ENCODE measurements around the gene PHF14.

PHF14 gene

DNA sequence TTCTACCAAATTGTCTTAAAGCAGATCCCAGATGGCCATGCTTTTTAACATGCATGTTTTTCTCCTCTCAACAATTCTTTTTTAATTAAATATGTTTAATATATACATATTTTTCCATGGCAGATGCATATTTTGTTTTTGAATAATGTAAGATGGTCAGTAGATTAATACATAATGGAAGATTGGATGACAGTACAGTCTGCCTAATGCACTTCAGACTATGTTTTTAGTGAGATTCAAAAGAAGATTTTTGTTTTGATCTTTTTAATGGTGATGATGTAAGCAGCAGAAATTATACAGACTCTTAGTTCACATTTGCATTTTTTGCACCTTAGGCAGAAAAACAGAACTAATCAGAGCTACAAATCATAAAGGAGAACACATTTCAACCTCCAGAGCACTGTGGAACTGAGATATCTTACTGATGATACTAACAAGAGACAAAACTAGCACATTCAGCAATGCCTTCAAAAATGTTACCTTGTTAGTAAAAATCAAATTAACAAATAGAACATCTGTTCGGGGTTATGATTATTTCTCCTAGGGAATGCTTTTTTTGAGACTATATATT, 203.4 kb downstream of the PHF14 start:
- no peak for DNase-seq

DNA sequence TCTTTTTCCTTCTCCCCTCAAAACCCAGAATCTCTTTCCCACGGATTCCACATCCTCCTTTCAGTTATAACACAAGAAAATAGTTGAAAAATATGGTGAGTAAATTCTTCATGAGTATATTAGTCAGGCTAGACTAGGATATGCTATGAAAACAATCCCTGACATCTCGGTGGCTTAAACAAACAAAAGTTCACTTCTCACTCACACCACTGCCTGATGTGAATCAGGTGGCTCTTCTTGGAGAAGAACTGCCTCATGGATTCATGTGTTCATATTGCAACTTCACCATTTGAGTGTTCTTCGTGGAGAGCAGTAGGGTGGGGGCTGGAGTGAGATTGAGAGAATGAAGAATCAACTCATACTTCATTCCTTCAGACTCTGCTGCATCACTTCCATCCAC, 204.1 kb downstream of the PHF14 start:
- DNase-seq, result no peak

DNA sequence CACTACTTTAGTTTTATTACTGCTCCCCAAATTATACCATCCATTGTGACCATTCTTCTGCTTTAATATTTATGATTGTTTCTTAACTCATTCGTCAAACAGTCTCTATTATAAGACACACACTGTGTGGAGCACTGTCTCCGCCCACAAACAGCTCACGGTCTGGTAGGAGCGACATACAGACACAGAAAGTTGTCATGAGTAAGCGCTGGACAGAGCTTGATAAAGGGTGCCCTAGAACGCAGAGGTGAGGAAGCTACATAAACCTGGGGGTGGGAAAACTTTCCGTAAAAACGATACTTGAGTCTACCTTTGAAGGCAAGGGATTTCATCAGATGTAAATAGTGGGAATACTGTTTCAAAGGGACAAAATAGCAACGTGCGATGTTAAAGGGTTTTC, 207.9 kb downstream of the PHF14 start:
- no peak for DNase-seq

DNA sequence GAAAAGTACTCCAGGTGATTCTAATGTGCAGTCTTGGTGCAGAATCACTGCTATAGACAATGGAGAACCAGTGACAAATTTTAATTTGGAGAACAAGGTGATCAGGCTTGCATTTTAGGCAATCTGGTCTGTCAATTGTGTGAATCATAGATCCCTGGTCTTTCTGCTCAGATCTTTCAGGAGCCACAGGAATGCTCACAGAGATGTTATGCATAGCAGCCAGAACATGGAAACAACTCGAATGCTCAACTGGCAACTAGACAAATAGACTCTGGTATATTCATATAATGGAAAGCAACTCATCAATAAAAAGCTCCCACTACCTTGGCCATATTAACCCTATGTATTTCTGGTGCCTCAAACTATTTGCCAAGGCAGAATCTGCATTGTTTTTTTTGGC, 209.1 kb downstream of the PHF14 start:
- no peak for DNase-seq

DNA sequence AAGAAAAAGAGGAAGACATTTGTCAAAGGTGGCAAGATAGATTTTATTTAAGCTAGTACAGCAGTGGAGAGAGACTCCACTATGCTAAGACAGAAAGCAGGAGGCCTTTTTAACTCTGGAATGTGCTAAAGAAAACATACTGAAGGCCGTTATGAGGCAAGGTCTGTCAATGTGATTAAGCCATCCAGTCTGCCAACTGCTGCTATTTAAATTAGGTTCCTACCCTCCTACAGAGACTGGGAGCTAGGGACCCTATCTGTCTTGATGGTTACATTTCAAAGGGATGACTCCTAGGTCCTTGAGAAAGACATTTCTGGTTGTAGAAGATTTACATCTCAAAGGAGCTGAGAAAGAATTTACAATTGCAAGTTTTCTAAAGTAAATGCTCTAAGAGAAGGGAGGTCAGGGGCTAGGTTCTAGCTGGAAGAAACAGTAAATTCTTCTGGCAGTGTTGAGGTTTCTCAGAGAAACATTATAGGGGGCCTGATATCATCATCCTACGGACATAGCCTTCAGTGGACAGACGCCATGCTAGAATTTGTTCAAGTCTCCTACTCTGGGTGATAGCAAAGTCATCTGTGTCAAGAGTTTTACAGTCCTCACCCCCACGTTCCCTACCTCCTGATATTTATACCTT, 211.6 kb downstream of the PHF14 start:
- no peak for DNase-seq

DNA sequence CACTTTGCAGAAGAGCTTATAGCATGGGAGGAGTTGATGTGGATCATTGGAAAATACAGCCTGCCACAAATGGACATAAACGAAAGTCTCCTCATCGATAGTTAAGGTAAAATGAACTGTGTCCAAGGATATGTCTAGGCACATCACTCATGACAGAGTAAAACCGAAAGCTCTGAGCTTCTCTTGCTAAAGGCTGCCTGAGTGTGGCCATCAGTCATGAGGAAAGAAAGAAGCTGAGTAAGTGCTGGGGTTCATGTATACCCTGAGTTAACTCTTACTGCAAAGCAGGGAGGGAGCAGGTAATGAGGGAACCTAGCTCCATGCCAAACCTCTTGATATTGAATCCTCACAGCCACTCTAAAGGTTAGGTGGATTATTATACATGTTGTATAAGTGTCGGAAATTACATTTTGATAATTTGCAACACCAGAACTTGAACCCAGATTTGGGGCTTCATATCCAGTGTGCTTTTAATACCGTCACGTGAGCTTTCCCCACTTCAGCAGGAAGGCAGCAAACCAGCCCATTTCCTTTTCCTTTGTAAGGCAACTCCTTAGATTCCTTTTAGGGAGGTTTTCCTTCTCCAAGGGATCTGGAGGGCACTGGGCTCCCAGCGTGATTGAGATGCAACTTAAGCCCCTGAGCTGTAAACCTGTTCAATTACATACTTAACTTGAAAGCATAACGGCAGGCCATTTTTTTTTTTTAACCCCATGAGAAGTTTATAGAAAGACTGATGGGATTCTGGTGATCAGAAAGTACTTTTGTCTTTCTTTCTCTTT, 215.0 kb downstream of the PHF14 start:
- no peak for DNase-seq

DNA sequence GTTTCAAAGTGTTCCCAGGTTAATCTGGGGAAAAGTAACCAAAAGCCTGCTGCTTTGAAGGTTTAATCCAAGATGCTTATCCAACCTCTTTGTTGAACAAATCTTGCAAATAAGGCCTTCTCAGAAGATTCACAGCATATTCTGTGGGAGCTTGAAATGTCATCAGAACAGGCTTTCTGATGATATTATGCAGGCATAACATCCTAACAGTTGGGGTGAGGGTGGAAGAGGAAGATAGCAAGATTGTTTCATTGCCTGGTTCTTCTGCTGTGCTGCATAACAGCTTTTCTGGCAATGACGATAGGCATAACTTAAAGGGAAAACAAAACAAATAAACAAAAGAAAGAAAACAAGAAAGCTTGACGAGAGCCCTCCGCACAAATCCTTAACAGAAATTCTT, 217.4 kb downstream of the PHF14 start:
- DNase-seq, result no peak

DNA sequence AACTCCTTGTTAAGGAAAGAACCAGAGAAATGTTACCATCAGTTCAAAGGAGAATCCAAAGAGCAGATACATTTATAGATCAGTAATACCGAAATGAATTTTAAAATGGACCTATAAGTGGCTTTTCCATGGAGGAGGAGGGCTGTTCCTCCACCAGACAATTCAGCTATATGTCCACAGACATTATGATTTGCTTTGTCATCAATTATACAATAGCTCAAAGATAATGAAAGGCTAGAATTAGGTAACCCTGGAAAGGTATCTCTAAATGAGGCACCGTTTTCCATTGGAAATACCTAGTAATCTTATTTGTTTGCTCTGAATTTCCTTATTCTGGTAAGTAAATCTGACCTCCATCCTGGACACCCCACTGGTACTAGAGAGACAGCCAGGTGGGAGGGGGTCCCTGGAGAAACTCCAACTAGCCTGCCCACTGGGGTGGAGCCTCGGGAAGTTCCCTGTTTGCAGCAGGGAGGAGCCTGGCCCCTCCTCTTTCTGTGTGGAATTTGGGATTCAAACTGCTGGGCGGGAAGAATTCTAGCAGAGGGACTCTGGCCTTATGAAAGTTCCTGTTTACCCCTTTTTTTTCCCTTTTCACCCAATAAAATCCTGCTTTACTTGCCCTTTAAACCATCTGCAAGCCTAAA, 218.0 kb downstream of the PHF14 start:
- no peak for DNase-seq

DNA sequence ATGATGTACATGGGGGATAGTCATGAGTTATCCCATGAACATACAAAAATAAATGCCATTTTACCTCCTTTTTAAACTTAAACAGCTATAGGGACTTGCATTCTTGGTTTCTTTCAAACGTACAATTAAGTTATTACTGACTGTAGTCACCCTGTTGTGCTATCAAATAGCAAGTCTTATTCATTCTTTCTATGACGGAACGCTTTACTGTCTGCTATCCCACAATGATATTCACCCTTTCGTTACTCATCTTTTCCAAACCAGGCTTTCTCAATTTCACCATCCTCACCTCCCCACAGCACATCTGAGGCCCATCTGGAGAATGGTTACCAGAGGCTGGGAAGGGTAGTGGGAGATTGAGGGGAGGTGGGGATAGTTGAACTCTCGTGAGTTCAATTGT, 218.8 kb downstream of the PHF14 start:
- DNase-seq, result no peak

DNA sequence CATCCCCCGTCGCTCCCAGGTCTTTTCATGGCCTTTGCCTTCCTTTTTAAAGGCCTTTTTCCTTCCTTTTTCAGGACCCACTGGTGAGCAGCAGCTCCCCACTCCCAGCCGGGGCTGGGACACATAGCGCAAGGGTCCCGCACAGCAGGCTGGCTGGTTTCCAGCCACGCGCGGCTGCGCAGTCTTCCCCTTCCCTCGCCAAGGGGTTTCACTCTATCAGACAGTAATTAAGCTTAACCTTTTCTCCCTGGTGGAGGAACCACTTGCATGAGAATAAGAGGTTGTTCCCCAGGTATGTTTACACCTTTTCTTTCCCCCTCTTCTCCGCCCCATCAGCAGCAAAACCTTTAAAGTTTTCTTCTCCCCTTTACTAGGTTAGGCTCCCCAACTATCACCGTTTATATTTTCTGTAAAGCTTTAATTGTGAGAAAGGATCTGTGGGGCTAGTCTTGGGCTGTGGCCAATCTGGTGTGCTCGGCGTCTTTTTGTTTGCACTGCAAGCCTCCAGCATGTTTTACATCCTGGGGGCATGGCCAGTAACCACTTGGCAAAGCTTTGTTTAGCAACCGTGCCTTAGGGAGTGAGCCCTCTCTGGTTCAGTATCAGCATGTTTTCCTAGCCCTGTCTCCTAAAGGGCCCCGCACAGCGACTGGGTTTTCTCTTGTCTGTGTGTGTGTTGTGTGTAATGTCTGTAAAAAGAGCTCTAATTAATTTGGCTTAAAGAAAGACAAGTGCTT, 219.6 kb downstream of the PHF14 start:
- no peak for DNase-seq

DNA sequence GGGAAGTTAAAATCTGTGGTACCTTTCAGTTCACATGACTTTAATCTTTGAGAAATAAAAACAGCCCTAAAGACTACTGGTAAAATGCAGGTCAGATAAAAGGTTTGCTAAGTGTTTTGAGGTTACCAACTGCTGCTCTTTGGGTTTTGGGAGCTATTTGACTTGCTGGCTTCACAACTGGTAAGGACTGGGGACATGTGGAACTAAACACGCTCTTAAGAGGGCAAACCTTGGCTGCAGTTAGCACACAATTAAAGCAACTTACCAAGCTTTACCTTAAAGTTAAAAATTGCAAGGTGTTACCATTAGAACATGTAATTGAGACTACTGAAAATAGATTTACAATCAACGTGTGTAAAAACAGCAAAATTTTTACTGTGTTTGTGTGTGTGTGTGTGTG, 220.2 kb downstream of the PHF14 start:
- DNase-seq, result no peak

DNA sequence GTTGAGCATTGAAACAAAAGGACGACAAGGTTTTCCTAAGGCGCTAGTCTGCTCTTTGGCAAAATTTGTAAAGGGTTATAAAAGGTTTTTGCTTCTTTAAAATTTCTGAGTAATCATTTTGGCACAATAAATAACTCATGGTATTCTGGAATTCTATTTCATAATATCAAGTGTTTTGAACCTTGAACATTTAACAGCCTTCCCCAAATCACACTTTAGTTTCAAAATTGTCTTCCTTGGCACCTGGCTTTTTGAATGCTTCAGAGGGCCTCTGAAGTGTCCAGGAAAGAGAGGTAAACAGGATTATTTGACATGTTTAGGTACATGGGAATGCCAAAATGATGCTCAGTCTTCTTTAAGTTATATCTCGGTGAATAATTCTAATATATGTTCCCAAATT, 220.8 kb downstream of the PHF14 start:
- DNase-seq, result no peak

DNA sequence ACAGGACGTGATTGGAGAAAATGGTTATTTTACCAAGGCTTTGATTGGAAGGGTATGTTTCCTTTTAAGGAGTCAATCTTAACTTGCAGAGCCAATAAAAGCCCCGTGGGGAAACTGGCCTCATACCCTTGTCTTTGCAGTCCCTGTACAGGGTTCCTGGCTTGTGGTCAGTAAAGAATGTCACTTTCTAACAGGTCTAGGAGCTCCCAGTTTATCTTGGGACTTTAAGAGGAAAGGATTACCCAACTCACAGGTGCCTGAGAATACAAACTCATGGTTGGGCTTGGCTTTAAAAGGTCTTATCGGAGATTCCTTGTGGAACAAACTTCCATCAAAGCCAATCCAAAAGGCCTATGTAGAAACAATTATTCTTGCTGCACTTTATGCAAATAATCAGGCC, 221.8 kb downstream of the PHF14 start:
- DNase-seq, result no peak

DNA sequence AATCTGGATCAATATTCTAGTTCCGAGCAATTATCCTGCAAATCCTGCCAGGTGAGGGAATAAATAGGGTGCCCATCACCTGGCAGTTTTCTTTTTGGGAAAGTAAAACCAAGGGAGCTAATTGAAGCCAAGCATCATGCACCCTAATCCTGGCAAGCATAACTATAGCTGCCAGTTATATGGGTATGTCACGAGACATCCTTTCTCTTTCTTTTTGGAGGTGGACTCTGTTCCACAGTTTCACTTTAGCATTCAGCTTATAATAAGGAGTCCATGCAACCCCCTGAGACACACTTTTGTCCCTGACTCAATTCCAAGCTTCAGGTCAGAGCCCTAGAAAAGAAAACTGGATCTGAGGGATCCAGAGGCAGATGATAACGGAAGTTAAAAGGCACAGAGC, 222.5 kb downstream of the PHF14 start:
- no peak for DNase-seq

DNA sequence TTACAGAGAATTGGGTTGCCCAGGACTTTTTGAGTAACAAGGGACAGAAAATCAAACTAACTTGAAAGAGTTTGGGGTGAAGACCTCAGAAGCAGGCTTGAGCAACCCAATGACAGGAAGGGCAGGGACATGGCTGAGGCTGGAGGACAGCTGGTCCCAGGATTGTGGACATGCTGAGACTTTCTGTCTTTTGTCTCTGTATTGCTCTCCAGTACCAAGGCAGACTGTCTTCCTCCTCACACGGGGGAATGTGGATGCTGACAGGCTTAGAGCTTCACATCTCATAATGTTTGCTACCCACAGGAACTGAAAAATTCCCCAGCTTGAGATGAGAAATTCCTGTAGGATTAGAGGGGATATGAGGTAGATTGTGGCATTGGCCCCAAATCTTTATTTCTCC, 229.6 kb downstream of the PHF14 start:
- no peak for DNase-seq

DNA sequence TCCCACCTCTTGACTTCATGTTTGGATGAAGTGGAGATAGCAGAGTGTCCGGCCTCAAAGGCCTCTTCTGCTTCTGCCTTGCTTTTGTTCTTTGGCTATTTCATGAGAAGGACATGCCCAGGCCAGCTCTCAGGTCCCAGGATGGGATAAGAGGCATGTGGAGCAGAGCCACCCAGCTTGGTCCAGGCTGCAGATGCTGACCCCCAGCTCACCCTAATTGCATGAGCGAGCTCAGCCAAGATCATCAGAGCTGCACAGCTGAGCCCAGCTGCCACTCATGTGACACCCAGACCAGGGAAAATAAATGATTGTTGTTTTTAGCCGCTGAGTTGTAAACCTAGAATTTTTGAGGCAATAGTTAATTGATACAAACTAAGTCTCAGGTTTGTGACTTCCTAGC, 230.0 kb downstream of the PHF14 start:
- no peak for DNase-seq

DNA sequence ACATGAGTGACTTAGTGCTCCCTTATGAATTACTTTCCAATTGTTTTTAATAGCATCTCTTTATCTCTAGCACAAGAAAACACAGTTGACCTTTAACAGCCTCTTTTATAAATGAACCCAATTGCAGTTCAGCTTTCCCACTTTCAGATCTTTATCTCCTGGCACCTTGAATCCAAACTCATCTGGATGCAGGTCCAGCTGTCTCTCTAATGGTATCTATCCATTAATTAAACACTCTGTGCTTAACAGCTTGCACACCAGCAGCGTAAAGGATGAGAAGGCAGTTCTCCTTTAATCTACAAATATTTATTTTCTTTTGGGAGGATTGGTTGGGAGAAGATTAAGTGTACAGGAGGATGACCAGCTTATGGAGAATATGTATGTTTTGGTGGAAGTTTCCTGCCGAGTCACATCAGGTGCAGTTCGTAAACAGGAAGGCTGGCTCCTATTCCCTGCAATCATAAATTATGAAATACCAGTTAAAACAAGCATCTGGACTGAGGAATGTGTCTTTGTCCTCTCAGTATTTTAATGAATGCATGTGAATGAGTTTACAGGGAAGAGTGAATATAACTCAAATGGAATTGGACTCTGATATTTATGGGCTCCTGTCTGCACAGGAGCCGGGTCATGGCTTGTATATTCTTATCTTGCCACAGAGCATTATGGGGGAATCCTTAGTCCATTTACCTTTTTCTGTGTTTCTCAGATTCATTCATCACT, 232.7 kb downstream of the PHF14 start:
- DNase-seq, result no peak

DNA sequence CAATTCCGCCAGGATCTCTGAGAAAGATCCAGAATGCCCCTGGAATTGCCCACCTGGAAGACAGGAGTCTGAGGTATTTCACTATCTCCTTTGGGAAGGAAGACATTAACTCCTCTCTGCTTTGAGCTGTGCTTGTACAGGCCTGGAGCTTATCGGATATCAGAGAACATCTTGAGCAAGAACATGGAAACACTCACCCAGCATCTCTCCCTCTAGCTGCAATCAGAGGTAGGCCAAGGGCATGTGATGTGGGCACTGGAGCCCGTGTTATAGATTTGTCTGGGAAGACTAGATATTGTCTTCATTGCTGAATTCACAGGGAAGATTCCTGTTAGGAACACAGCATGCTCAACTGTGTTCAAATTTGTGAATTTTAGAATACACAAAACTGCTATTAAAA, 233.9 kb downstream of the PHF14 start:
- no peak for DNase-seq

DNA sequence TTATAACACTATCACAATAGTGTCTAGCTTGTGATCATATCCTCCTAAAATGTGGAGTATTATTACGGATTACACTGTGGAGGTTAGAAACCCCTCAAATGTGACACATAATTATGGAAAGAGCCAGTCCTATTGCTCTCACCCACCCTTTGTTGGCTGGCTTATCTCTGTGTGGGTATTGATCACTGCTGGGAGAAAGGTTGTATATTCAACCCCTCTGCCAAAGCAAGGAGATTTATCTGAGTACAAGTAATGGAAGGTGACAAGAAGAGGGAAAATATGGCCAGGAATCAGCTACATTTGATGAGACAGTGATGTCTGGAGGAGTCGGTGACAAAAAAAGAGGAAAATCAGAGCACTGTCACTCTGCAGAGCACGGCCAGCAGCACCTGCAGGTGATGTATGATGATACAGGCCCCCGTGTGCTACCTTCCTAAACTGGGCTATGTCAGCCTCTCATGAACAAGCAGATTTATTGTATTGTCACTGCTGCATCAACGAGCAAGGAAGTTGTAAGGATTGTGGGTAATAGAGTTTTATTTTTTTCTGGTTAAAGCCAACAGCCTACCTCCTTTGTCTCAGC, 235.3 kb downstream of the PHF14 start:
- no peak for DNase-seq

DNA sequence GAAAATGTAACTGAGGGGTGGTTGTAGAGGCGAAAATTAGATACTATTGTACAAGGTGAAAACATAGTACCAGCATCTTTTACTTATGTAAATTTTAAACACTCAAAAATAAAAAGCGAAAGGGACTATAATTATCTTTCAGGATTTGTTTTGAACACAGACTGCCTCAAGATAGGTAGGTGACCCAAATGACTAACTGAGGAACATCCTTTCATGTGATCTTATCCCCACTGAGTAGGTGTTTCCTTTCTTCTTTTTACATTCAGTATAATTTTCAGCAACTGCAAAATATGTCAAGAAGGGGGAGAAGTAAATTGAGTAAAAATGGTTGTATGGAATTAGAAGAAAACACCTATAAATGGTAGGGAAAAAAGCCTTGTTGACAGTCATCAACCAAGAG, 236.7 kb downstream of the PHF14 start:
- DNase-seq, result no peak

DNA sequence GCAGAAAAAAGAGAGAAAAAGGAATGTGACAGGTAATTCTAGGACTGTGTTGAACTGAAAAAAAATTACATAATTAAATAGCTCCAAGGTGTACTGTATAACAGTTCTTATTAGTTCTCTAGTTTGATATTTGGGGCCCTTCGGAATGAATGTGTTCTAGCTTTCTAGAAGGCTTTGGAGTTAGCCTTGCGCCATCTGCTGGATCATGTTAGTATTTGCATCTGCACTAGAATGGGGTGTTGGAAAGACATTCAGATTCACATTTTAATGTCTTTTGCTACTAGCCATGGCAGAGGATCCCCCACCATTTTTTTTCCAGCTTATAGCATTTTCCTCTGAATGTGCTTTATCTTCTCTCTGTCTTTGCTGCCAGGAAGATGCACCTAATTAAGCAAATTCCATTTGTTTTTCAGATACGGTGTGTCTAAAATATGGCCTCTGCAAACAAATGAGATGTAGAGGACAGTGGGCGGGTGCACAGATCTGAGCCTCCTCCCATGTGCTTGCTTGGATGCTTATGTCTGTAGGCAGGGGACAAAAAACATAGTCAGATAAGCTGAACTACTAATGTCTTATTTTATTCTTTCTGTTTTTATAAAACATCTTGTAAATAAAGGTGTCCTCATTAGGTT, 238.5 kb downstream of the PHF14 start:
- DNase-seq, result peak; percentile 35

DNA sequence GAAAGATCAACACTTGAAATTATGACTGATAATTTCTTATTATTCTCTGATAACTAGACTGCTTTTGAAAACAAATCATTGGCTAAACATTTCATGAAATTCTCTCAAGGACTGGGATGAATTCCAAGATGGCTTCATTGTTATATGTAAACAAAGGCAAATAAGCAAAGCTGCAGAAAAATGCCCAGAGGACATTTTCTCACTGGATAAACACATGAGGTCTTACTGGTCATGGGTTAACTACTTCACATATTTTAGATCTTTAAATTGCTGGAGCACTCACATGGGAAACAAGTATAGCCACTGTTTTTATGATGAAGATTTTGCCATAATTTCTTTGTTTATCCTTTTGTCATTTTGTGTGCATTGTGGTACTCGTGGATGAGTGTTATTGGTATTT, 239.1 kb downstream of the PHF14 start:
- no peak for DNase-seq
